Measurements from ENCODE around the gene CFAP73. TPM values are rescaled to one million over a fixed set of nuclear protein-coding genes. Genes with fewer than 3 reads are reported as not detected.

The CFAP73 gene
- total and polyA plus RNA-seq, 3 donors from 2014 or later: 0.81 to 1.2 TPM; not detected in 1

DNA sequence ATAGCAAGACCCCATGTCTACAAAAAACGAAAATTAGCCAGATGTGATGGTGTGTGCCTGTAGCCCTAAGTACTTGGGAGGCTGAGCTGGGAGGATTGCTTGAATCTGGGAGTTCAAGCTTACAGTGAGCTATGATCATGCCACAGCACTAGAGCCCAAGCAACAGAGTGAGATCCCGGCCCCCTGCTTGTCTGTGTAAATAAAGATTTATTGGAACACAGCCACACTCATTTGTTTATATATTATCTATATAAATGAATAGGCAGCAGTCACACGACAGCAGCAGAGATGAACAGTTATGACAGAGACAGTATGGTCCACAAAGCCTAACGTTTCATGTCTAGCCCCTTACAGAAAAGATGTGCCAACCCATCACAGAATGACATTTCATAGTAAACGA is 20.9 kb downstream of the CFAP73 start:
- DNase-seq: no peak
- Histone ChIP-seq H3K36me3 (ENCODE audit: low read depth, missing control alignments) (no peaks in the 10 kb centered on the region), H3K27ac (no peak overlapping the region), H3K27me3 (no peaks in the 10 kb centered on the region), H3K4me3 (no peak overlapping the region), H3K9me3 (no peaks in the 10 kb centered on the region), H3K4me1 (peaks cover 18% of the 10 kb centered on the region)
- intact Hi-C loops (cut with DNase I; ENCODE audit: low total_unique reads): no loop called here
- 92 to 95% methylated on average over 5 of the region's 5 CpGs for WGBS, 2 donors
- TF ChIP-seq, protein P1, sequence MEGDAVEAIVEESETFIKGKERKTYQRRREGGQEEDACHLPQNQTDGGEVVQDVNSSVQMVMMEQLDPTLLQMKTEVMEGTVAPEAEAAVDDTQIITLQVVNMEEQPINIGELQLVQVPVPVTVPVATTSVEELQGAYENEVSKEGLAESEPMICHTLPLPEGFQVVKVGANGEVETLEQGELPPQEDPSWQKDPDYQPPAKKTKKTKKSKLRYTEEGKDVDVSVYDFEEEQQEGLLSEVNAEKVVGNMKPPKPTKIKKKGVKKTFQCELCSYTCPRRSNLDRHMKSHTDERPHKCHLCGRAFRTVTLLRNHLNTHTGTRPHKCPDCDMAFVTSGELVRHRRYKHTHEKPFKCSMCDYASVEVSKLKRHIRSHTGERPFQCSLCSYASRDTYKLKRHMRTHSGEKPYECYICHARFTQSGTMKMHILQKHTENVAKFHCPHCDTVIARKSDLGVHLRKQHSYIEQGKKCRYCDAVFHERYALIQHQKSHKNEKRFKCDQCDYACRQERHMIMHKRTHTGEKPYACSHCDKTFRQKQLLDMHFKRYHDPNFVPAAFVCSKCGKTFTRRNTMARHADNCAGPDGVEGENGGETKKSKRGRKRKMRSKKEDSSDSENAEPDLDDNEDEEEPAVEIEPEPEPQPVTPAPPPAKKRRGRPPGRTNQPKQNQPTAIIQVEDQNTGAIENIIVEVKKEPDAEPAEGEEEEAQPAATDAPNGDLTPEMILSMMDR (IDR thresholded peaks at IDR 0.05): no peak
- no peak for TF ChIP-seq POLR2A (IDR thresholded peaks at IDR 0.05)

DNA sequence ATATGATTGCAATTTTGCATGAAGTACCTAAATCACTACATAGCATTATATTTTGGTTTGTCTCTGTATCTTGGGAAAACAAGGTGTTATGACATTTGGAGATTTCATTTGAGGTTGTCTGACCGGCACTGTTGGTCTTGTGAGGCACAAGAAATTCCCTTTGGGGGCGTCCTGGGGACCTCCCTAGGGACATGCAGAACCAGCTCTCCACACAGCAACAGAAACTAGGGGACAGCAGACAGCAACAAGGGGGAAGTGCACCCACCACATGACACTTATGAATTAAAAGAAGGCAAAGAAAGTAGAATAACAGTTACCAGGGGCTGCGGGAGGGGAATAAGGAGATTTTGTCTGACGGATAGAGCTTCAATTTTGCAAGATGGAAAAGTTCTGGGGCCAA is 21.4 kb downstream of the CFAP73 start:
- Histone ChIP-seq H3K4me3 (no peak overlapping the region), H3K36me3 (ENCODE audit: low read depth, missing control alignments) (no peaks in the 10 kb centered on the region), H3K27ac (no peak overlapping the region), H3K9me3 (no peaks in the 10 kb centered on the region), H3K4me1 (peaks cover 18% of the 10 kb centered on the region), H3K27me3 (no peaks in the 10 kb centered on the region)
- intact Hi-C loops (cut with DNase I; ENCODE audit: low total_unique reads): no loop called here
- no peak for DNase-seq
- TF ChIP-seq, protein P1 (IDR thresholded peaks at IDR 0.05): no peak
- TF ChIP-seq POLR2A (IDR thresholded peaks at IDR 0.05): no peak
- 95 to 98% methylated on average over 4 of the region's 4 CpGs for WGBS, 2 donors

DNA sequence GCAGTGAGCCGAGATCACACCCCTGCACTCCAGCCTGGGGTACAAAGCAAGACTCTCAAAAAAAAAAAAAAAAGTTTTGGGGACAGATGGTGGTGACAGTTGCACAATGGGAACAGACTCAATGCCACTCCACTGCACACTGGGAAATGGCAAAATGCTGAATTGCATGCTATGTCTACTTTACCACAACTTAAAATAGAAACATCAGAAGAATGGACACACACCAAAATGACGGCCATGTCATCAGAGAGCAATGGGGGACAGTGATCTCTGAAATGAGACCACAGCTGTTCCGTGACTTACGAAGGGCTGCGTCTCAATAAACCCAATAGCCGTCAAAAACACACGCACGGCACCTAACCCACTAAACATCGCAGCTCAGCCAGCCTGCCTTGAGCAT is 22.0 kb downstream of the CFAP73 start:
- Histone ChIP-seq H3K4me3 (no peak overlapping the region), H3K27ac (no peak overlapping the region), H3K27me3 (no peaks in the 10 kb centered on the region), H3K4me1 (peaks cover 18% of the 10 kb centered on the region), H3K36me3 (ENCODE audit: low read depth, missing control alignments) (no peaks in the 10 kb centered on the region), H3K9me3 (no peaks in the 10 kb centered on the region)
- 98 to 99% methylated on average over 9 of the region's 9 CpGs for WGBS, 2 donors
- intact Hi-C loops (cut with DNase I; ENCODE audit: low total_unique reads): no loop called here
- TF ChIP-seq, protein P1 (IDR thresholded peaks at IDR 0.05): no peak
- TF ChIP-seq POLR2A (IDR thresholded peaks at IDR 0.05): no peak
- no peak for DNase-seq

DNA sequence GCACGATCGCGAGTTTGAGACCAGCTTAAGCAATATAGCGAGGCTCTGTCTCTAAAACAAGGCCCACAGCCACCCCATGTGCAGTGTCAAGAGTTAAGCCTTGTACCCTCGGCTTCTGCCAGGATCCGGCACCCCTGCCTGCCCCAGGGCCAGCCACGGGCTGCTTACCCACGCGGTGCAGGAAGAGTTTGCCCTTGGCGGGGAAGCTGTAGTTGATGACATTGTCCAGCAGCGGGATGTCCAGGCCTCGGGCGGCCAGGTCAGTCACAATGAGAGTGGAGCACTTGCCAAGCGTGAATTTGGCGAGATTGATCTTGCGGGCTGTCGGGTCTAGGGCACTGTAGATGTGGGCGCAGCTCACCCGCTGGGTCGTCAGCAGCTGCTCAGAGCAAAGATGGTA is 22.7 kb downstream of the CFAP73 start:
- no peak for DNase-seq
- no peak overlapping the region for H3K4me3 ChIP-seq
- H3K9me3 ChIP-seq: no peaks in the 10 kb centered on the region
- no peak overlapping the region for H3K27ac ChIP-seq
- H3K27me3 ChIP-seq: no peaks in the 10 kb centered on the region
- TF ChIP-seq, protein P1 (IDR thresholded peaks at IDR 0.05): no peak
- no peak for TF ChIP-seq POLR2A (IDR thresholded peaks at IDR 0.05)
- intact Hi-C loops (cut with DNase I; ENCODE audit: low total_unique reads): no loop called here
- WGBS, 2 donors: 80 to 89% methylated on average over 12 to 20 of the region's 20 CpGs
- peaks cover 18% of the 10 kb centered on the region for H3K4me1 ChIP-seq
- no peaks in the 10 kb centered on the region for H3K36me3 ChIP-seq (ENCODE audit: low read depth, missing control alignments)

DNA sequence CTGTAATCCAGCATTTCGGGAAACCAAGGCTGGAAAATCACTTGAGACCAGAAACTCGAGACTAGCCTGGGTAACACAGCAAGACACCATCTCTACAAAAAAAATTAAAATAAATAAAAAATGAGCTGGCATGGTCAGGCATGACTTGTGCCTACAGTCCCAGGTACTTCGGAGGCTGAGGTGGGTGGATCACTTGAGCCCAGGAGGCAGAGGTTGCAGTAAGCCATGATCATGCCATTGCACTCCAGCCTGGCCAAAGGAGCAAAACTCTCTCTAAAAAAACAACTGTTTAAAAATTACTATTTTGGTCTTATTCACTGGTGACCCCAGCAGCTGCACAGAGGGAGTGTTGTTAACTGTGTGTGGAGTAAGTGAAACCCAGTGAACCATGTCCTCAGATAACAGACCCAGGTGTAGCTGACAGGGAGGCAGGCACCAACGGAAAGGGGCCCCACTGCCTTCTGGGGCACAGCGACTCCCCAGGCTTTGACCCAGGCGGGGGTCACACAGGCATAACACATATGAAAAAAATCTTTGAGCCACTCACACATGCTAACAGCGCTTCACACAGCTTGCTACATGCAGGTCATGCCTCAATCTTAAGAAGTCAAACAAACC is 23.7 kb downstream of the CFAP73 start:
- Histone ChIP-seq H3K9me3 (no peaks in the 10 kb centered on the region), H3K4me3 (no peak overlapping the region), H3K36me3 (ENCODE audit: low read depth, missing control alignments) (no peaks in the 10 kb centered on the region), H3K27me3 (no peaks in the 10 kb centered on the region), H3K27ac (no peak overlapping the region), H3K4me1 (peaks cover 11% of the 10 kb centered on the region)
- intact Hi-C loops (cut with DNase I; ENCODE audit: low total_unique reads): no loop called here
- TF ChIP-seq, protein P1 (IDR thresholded peaks at IDR 0.05): no peak
- TF ChIP-seq POLR2A (IDR thresholded peaks at IDR 0.05): no peak
- no peak for DNase-seq
- WGBS, 2 donors: 81% methylated on average over 7 of the region's 7 CpGs
